Hematopoietic multipotent progenitor cell treated with erythropoietin and hydrocortisone succinate and interleukin-3 and kit ligand, for 8 days (in vitro differentiated cells): ENCODE data around the gene CMTM5.
"Not testable (repeated sequence)": the region's sequence is repeated elsewhere in the genome, so short reads cannot be mapped to it uniquely, and the experiment has no call there.

Experiments
- DNase-seq: peaks from one replicate; pipeline ENCODE4 v3.0.0-alpha.2; 2015

CMTM5 gene

DNA sequence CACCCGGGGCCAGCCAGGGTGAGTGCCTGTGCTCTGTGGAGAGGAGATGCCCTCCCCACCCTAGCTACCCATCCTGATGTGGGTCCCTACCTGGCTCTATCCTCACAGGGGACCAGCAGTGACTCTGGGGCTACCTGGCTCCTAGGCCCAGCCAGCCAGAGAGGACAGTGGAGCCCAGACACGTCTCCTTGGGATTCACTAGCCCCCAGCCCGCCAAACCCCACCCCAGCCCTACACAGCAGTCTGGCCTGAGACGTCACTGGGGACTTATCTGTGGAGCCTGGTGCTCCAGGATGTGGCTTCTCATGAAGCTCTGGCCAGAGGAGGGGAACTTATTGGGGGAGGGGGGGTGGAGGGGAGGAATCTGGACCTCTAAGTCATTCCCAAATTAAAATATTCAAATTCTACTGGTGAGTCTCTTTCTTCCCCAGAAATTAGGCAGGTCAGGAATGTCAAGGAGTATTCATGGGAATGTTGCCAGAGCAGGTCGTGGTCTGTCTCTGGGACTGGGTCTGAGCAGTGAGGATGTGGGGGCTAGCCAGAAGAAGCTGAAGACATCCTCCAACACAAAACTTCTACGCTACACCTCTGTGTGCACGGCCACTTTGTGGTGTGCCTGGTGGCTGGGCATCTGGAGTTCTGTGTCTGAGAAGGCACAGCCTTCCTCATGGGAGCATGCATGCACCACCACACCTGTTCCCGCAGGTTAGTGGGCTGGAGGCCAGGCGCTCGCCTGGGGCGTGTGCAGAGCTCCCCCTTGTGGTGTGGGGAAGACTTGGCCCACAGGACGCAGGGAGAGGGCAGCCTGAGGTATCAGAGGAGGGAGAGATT, 2.7 kb downstream of the CMTM5 start:
- peak; percentile 56 for DNase-seq

DNA sequence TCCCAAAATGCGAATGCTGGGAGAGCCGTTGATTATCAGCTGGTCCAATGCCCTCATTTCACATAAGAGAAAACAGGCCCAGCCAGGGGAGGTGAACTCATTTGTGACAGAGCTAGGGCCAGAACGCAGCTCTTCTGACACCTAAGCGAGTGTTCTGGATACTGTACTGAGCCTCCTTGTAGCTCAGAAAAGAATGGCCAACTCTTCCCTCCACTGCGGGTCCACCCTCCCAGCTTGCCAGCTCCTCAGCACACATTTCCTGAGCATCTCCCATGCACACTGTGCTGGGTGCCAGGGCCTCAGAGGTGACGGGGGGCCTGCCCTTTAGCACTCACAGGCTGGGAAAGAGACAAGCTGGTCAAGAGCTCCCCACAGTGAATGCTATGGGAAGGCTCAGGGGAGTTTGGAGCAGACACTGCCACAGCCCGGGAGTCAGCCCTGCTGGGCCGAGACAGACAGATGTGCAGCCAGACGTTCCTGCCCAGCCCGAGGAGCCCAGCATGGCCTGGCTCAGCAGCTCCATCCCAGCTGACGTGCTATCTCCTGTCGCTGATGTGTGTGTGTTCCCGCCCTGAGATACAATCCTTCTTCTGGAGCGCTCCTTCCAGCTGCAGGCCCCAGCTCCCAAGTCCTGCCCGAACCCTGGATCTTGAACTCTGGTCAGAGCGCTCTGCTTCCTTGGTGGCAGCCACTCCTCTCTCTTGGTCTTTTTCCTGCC, 3.5 kb downstream of the CMTM5 start:
- no peak for DNase-seq

- no peak for DNase-seq
Measured at GRCh38 chr14:23380976-23381375, 4.1 kb downstream of the CMTM5 start.

GRCh38 chr14:23381871-23382270, 5.0 kb downstream of the CMTM5 start:
- no peak for DNase-seq

DNA sequence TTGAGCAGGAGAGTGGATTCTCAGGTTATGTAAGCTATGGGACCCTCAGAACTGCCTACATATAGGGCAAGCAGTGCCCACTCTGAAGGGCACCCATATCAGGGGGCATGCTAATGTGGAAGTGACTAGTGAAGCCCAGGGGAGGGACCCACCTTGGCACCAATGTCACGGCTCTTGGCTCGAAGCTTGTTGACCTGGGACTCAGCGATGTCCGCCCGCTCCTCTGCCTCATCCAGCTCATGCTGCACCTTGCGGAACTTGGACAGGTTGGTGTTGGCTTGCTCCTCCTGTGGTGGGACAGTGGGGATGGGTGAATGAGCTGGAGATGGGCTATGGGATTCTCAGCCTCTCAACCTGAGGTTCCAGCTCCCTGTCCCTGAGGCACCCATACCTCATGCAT, 5.4 kb downstream of the CMTM5 start:
- no peak for DNase-seq

DNA sequence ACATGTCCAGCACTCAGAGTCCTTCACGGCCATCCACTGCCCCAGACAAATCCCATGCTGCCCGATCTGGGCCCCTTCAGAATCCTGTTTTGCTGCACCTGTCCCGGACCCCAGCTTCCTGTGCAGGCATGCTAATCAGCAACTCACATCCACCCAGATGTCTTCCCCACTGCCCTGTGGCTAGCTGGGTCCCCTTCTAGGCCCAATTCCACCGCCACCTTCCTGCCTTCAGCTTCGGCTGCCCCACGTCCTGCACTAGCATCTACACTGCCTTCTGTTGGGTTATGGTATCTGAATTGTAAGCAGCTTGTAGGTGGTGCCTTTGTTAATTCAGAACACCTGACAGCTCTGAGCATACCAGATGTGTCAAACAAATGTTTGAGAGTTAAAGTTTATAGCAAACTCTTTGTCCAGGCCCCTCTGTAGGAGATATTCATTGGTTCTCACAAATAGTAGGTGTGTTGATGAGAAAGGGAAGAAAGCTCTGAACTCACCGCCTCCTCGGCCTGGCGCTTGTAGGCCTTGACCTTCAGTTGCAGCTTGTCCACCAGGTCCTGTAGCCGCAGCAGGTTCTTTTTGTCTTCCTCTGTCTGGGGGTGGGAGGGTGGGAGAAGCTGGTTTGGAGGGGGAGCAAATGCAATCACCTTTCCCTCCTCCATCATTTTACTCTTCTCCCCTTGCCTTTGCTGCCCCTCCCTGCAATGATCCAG, 6.0 kb downstream of the CMTM5 start:
- DNase-seq, result no peak

- no peak for DNase-seq
Measured at GRCh38 chr14:23384364-23385080, 7.7 kb downstream of the CMTM5 start.

DNA sequence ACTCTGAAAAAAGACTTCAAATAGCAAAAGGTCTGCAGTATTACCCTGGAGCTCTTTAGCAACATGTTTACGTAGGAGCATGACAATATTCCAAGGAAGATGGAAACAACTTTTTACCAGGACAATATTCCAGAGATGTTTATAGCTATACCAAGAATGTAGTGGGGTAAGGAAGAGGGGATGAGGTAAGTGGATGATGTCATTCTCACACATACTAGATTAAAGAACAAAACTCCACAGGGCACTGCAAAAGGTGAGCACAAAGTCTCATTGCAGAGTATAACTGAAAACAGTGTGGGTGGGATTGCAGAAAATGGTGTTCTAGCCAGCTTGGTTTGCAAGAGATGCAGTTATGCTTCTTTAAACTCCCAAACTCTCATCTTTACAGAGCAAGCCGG, 8.4 kb downstream of the CMTM5 start:
- no peak for DNase-seq

GRCh38 chr14:23385642-23386265, 8.9 kb downstream of the CMTM5 start:
- no peak for DNase-seq

GRCh38 chr14:23386266-23386657, 9.4 kb downstream of the CMTM5 start:
- not testable (repeated sequence) for DNase-seq

DNA sequence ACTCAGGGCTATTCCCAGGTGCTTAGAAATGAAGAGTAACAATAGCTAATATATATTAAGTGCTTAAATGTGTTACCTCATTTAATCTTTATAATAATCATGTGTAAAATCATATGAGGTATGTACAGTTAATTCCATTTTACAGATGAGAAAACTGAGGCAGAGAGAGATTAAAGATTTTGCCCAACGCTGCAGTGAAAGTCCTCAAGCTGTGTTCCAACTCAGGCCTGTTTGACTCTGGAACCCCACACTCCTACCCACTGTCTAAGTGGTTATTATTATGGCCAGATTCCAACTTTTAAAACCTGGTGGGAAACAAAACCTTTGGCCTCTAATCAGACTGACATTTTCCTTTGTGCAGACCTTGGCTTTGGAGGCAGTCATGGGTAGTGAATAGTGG, 10.2 kb downstream of the CMTM5 start:
- no peak for DNase-seq

- DNase-seq, result no peak
Measured at GRCh38 chr14:23387916-23388882, 11.4 kb downstream of the CMTM5 start.

DNA sequence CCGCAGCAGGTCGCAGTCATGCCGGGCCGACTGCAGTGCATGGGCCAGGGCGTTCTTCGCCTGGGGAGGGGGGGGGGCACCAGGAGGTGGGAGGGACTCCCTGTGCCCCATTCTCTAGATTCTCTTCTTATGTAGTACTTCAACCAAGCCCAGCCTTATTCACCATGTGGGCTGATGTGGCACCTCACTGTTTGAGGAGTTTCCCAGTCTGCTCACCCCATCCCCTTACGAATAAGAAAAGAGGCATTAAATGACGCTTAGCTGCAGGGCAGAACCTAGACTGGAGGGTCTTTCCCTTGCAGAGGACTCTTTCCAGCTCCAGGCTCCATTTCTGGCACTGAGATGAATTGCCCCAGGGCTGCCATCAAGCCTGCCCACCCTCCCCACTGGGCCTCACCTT, 12.2 kb downstream of the CMTM5 start:
- DNase-seq, result no peak

DNA sequence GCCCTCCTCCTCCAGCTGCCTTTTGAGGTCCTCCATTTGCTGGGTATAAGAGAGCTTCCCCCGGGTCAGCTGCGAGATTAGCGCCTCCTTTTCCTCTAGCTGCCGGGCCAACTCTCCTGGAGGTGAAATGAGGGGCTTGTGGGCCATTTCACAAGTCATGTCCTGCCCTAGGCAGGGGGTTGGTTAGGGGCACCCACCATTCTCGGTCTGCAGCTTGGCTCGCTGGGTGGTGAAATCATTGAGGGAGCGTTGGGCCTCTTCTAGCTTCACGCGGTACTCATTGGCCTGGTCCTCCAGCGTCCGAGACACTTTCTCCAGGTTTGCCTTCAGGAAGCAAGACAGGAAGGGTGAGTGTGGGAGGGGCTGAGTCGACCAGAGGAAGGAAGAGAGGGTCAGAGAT, 12.6 kb downstream of the CMTM5 start:
- DNase-seq, result no peak

- DNase-seq, result not testable (repeated sequence)
Measured at GRCh38 chr14:23389871-23390270, 13.0 kb downstream of the CMTM5 start.

DNA sequence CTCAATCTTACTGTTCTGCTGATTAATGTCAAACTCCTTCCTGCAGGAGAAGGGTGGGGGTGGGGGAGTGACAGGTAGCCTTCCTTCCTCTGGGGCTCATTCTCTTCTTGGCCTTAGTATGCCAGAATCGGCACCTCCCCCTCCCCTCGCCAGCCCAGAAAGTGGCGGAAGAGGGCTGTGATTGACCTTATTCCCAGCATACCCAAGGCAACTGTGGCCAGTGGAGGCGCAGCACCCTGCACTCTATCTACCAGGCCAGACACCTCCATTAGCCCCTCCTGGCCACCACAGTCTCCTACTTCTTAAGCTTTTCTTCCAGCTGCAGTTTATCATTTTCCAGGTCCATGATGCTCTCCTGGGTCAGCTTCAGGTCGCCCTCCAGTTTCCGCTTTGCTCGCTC, 15.8 kb downstream of the CMTM5 start:
- DNase-seq, result no peak

DNA sequence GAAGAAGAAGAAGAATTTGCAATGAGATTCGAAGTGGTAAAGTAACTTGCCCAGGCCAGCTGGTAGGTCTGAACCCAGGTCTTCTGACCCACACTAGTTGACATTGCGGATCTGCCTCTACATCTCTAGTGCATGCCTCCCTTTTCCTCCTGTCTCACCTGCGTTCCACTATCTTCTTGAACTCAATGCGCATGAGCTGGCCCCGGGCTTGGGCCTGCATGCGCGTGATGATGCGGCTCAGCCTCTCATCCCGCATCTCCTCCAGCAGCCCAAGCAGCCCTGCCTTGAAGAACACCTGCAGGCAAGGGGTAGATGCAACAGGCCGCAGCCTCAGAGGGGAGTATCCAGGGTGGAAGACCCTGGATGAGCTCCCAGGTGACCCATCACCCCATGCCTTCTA, 19.3 kb downstream of the CMTM5 start:
- DNase-seq, result no peak

- no peak for DNase-seq
Measured at GRCh38 chr14:23396781-23397407, 20.0 kb downstream of the CMTM5 start.

GRCh38 chr14:23398348-23398747, 21.5 kb downstream of the CMTM5 start:
- DNase-seq, result no peak

DNA sequence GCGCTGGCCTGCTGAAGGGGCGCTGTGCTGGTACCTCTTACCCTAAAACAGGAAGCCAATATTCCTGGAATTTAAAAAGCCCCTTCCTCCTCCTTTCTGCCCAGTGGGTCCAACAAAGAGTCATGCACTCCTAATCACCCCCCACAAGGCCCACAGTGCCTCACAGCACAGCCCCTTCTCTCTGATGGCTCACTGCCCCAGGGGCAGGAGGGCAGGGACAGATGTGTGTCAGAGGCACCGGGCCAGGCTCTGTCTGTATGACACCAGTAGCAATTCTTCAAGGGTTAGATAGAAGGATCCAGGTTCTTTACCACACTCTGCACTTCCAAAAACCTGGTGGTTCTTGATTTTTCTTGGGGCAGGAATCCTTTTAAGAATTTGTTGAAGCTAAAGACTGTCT, 22.3 kb downstream of the CMTM5 start:
- DNase-seq, result no peak

DNA sequence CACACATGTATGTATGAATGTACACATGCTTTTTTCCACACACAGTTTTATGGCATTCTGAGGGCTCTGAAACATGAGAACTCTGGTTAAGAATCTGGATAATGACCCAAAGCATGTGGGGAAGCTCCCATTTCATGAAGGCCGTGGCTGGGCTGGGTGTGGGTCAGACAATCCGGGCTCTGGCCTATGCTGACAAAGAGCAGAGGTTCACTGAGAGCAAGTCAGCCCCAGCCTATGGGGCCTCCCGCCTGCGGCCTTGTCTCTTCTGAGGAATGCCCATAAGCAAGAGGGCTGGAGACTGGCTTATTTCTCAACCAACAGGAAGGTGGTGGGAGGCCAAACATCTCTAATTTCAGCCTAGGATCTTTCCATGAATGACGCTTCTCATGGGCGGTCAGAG, 22.7 kb downstream of the CMTM5 start:
- DNase-seq, result no peak
